PC-3 (cell line): Measurements from ENCODE around the gene REN. TPM values are rescaled to one million over a fixed set of nuclear protein-coding genes. Genes with fewer than 3 reads are reported as not detected.
A peak's percentile ranks its signal among the peaks of the same experiment; 100 is the strongest.

Experiments used
- ATAC-seq: fragments of 200-7000 bp; cut with Tn5 transposase; 2 replicates; pipeline ENCODE4 v1.9.1; 2020; ENCODE audit warnings: mild to moderate bottlenecking, moderate library complexity
- BruUV-seq: library from RNA; stranded (reverse); fragments of 400-500 nt; replicated peaks from 2 replicates; lab custom pipeline; 2021; lab: Mats Ljungman, UMichigan
- CTCF ChIA-PET: fragments of 300-600 bp; sonication (Branson Sonifier 250); formaldehyde crosslinking; loops from one replicate; lab custom pipeline; 2022; ENCODE audit warnings: antibody characterized with exemption; lab: Charles Lee
- POLR2A ChIA-PET: fragments of 300-600 bp; sonication (Branson Sonifier 250); formaldehyde crosslinking; loops from one replicate; lab custom pipeline; 2022; ENCODE audit warnings: antibody characterized with exemption; ENCODE audit not compliant: unreplicated experiment; lab: Charles Lee
- DNase-seq: peaks from one replicate; pipeline ENCODE4 v3.0.0-alpha.2; 2015
- H2AFZ ChIP-seq: fragments of 300-600 bp; sonication (generic); 2 replicates; pipeline ENCODE4 v1.6.0; 2016; ENCODE audit warnings: antibody characterized with exemption, low read length
- H3F3A ChIP-seq: fragments of 300-600 bp; sonication (generic); one replicate; pipeline ENCODE4 v1.6.0; 2017; ENCODE audit warnings: antibody characterized with exemption, low read length, control low read depth, mild to moderate bottlenecking; ENCODE audit not compliant: unreplicated experiment
- H3K27ac ChIP-seq: fragments of 300-600 bp; sonication (generic); 2 replicates; pipeline ENCODE4 v1.5.1; 2016; ENCODE audit warnings: mild to moderate bottlenecking, low read length
- H3K27me3 ChIP-seq: fragments of 300-600 bp; sonication (generic); 2 replicates; pipeline ENCODE4 v1.6.1; 2016; ENCODE audit warnings: low read length, mixed read lengths
- H3K36me3 ChIP-seq: fragments of 300-600 bp; sonication (generic); 2 replicates; pipeline ENCODE4 v1.6.1; 2016; ENCODE audit warnings: low read depth, mixed run types, low read length, mixed read lengths
- H3K4me1 ChIP-seq: fragments of 300-600 bp; sonication (generic); 2 replicates; pipeline ENCODE4 v1.5.1; 2016; ENCODE audit warnings: low read length; ENCODE audit not compliant: insufficient read depth
- H3K4me2 ChIP-seq: fragments of 300-600 bp; sonication (generic); 2 replicates; pipeline ENCODE4 v1.6.0; 2016; ENCODE audit warnings: low read length
- H3K4me3 ChIP-seq: fragments of 300-600 bp; sonication (generic); 2 replicates; pipeline ENCODE4 v1.5.1; 2016; ENCODE audit warnings: mild to moderate bottlenecking, low read length, mixed read lengths
- H3K79me2 ChIP-seq: fragments of 300-600 bp; sonication (generic); 2 replicates; pipeline ENCODE4 v1.6.1; 2017; ENCODE audit warnings: low read length, mixed read lengths
- H3K9ac ChIP-seq: fragments of 300-600 bp; sonication (generic); 2 replicates; pipeline ENCODE4 v1.6.0; 2016; ENCODE audit warnings: mild to moderate bottlenecking, low read length
- H3K9me2 ChIP-seq: fragments of 300-600 bp; sonication (generic); replicated peaks from 2 replicates; pipeline ENCODE4 v1.6.1; 2016; ENCODE audit warnings: mixed run types, low read length, mixed read lengths
- H3K9me3 ChIP-seq: fragments of 300-600 bp; sonication (generic); 2 replicates; pipeline ENCODE4 v1.6.1; 2016; ENCODE audit warnings: low read length, mixed read lengths
- H4K20me1 ChIP-seq: fragments of 300-600 bp; sonication (generic); 2 replicates; pipeline ENCODE4 v1.6.1; 2016; ENCODE audit warnings: low read length, mixed read lengths
- EZH2 ChIP-seq: fragments of 300-600 bp; sonication (generic); IDR thresholded peaks from one replicate; pipeline ENCODE4 v1.6.1; 2017; ENCODE audit warnings: antibody characterized with exemption, mild to moderate bottlenecking, low read length; ENCODE audit not compliant: unreplicated experiment
- EZH2phosphoT487 ChIP-seq: fragments of 300-600 bp; sonication (generic); IDR thresholded peaks from 2 replicates; pipeline ENCODE4 v1.6.1; 2018; ENCODE audit warnings: mild to moderate bottlenecking, antibody characterized with exemption, low read length, borderline replicate concordance
- intact Hi-C: fragments of 100-400 bp; cut with micrococcal nuclease; formaldehyde crosslinking; loops from 2 replicates; pipeline ENCODE4 v1.9.0; 2023
- total RNA-seq: library from RNA; depleted of rRNA; stranded (reverse); fragments of >200 nt; gene quantifications from 2 replicates; pipeline ENCODE4 v1.2.3, GENCODE V29; 2014
- TF ChIP-seq, protein P1 (sequence below): fragments of 300-600 bp; sonication (generic); conservative IDR thresholded peaks from 2 replicates; pipeline ENCODE4 v1.5.1; 2017; ENCODE audit warnings: antibody characterized with exemption, low read depth, mild to moderate bottlenecking, low read length

Gene REN
- total RNA-seq, 1 experiment from 2014 or later = 2.7 TPM

DNA sequence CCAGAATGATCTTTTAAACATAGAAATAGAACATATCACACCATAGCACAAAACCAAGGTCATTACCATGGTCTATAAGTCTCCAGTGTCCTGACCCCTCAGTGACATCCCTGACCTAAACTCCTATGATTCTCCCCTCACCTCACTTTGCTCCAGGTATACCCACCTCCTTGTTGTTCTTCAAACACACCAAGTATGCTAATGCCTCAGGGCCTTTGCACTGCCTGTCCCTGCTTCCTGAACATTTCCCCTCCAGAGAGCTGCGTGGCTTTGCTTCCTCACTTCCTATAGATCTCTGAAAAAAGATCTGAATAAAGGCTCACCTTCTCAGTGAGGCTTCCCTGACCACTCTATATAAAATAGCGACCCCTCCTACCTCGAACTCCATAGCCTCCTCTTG, 46.6 kb upstream of the REN start:
- intact Hi-C loops = no loop called here
- Histone ChIP-seq H3K27ac (no peak overlapping the region), H3K4me2 (no peak overlapping the region), H4K20me1 (no peaks in the 10 kb centered on the region), H3K79me2 (no peaks in the 10 kb centered on the region), H2AFZ (no peak overlapping the region), H3K9me3 (no peaks in the 10 kb centered on the region), H3K27me3 (no peaks in the 10 kb centered on the region), H3K9me2 (no peaks in the 10 kb centered on the region), H3K36me3 (no peaks in the 10 kb centered on the region), H3K4me1 (peaks cover 3% of the 10 kb centered on the region; the same call in 1 of the 2 replicates), H3K9ac (no peak overlapping the region), H3F3A (no peaks in the 10 kb centered on the region), H3K4me3 (no peak overlapping the region)
- DNase-seq (no peak), ATAC-seq (no peak)
- no TSS peak for BruUV-seq
- TF ChIP-seq EZH2 = no peak
- TF ChIP-seq EZH2phosphoT487 = no peak
- TF ChIP-seq, protein P1, sequence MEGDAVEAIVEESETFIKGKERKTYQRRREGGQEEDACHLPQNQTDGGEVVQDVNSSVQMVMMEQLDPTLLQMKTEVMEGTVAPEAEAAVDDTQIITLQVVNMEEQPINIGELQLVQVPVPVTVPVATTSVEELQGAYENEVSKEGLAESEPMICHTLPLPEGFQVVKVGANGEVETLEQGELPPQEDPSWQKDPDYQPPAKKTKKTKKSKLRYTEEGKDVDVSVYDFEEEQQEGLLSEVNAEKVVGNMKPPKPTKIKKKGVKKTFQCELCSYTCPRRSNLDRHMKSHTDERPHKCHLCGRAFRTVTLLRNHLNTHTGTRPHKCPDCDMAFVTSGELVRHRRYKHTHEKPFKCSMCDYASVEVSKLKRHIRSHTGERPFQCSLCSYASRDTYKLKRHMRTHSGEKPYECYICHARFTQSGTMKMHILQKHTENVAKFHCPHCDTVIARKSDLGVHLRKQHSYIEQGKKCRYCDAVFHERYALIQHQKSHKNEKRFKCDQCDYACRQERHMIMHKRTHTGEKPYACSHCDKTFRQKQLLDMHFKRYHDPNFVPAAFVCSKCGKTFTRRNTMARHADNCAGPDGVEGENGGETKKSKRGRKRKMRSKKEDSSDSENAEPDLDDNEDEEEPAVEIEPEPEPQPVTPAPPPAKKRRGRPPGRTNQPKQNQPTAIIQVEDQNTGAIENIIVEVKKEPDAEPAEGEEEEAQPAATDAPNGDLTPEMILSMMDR = no peak
- ChIA-PET CTCF (no interaction called here), POLR2A (no interaction called here)

DNA sequence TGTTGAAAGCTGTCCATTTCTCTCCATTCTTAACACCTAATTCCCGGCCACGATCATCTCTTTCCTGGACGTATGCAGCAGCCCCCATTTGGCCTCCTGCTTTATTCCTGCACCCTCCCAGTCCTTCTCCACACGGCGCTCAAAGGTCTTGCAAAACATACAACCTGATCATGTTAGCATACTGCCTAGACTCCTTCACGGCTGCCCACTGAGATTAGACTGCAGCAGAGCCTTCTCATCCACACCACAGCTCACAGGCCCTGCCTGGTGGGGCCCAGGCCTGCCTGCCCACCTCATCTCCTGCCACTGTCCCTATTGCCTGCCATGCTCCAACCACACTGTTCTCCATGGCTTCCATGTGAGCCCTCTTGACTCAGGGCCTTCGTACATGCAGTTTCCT, 44.9 kb upstream of the REN start:
- DNase-seq (no peak), ATAC-seq (no peak)
- Histone ChIP-seq H3K4me2 (no peak overlapping the region), H3K4me1 (peaks cover 14% of the 10 kb centered on the region), H3K27me3 (no peaks in the 10 kb centered on the region), H4K20me1 (no peaks in the 10 kb centered on the region), H3F3A (no peaks in the 10 kb centered on the region), H3K9me3 (no peaks in the 10 kb centered on the region), H3K4me3 (no peak overlapping the region), H3K79me2 (no peaks in the 10 kb centered on the region), H3K27ac (no peak overlapping the region), H3K9ac (no peak overlapping the region), H2AFZ (no peak overlapping the region), H3K36me3 (no peaks in the 10 kb centered on the region), H3K9me2 (no peaks in the 10 kb centered on the region)
- ChIA-PET CTCF (interaction anchor here (0.7 kb wide), 1 partner anchor 54 kb away, joined by 7 read pairs; no protein-coding TSS in a partner anchor), POLR2A (no interaction called here)
- TF ChIP-seq EZH2phosphoT487 = no peak
- TF ChIP-seq EZH2 = no peak
- TF ChIP-seq, protein P1 = no peak
- intact Hi-C loops = no loop called here
- BruUV-seq = no TSS peak

DNA sequence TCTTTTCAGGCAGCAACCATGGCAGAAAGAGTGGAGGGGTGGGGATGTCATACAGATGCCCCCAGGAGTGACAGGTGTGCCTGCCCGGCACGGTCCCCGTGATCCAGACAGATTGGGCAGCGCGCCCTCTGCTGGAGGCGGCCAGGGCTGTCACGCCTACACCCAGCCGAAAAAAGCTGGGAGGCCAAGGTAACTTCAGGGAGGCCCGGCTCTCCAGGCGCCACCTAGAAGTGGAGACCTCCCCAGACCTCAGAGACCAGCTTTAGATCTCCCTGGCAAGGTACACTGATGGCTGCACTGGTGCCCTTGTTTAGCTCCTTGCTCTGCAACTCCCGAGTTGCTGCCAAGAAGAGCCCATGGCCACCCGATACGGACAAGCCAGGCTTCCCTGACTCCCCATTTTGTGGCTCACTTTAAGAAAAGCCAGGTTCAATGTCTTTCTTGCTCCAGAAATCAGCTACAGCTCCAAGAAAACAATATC, 41.0 kb upstream of the REN start:
- Histone ChIP-seq H3K9ac (no peak overlapping the region), H3K9me3 (no peaks in the 10 kb centered on the region), H3K27me3 (no peaks in the 10 kb centered on the region), H3K27ac (no peak overlapping the region), H3K9me2 (no peaks in the 10 kb centered on the region), H3K4me2 (peak overlapping the region; percentile 45), H4K20me1 (no peaks in the 10 kb centered on the region), H3F3A (no peaks in the 10 kb centered on the region), H3K4me3 (no peak overlapping the region), H3K79me2 (no peaks in the 10 kb centered on the region), H3K4me1 (peaks cover 22% of the 10 kb centered on the region), H2AFZ (peak overlapping the region; percentile 60), H3K36me3 (no peaks in the 10 kb centered on the region)
- peak; percentile 96 for ATAC-seq
- CTCF ChIA-PET = interaction anchor here (0.5 to 2.8 kb wide), 10 partner anchors 9 to 415 kb away, joined by 3 to 28 read pairs (median 4); partner anchors contain the start of gene ETNK2
- POLR2A ChIA-PET = no interaction called here
- peak; percentile 81 for DNase-seq
- TF ChIP-seq EZH2phosphoT487 (no peak), EZH2 (no peak)
- TF ChIP-seq, protein P1 = peak; percentile 99
- no TSS peak for BruUV-seq
- intact Hi-C loops = loop anchor here (1.0 to 2.0 kb wide), 3 partner anchors 45 to 346 kb away; partner anchors contain the start of gene SNRPE
